ENCODE results near the gene PPIF.
A peak's percentile ranks its signal among the peaks of the same experiment; 100 is the strongest.

Gene PPIF

GRCh38 chr10:79386637-79387465 is 39.6 kb downstream of the PPIF start:
- no peak for DNase-seq (ENCODE audit: low read depth in 2 of 2)

GRCh38 chr10:79387466-79387973 is 40.3 kb downstream of the PPIF start:
- no peak for DNase-seq (ENCODE audit: low read depth in 2 of 2)

- DNase-seq (ENCODE audit: low read depth in 2 of 2), result no peak
These were observed 40.9 kb downstream of the PPIF start for GRCh38 chr10:79387974-79388850.

GRCh38 chr10:79390057-79390456 is 42.8 kb downstream of the PPIF start:
- no peak for DNase-seq (ENCODE audit: low read depth in 2 of 2)

- no peak for DNase-seq (ENCODE audit: low read depth in 2 of 2)
These were observed 43.4 kb downstream of the PPIF start for GRCh38 chr10:79390551-79391229.

GRCh38 chr10:79391231-79392019 is 44.2 kb downstream of the PPIF start:
- no peak for DNase-seq (ENCODE audit: low read depth in 2 of 2)

GRCh38 chr10:79392020-79392398 is 44.7 kb downstream of the PPIF start:
- no peak for DNase-seq (ENCODE audit: low read depth in 2 of 2)

GRCh38 chr10:79392506-79393176 is 45.4 kb downstream of the PPIF start:
- DNase-seq (ENCODE audit: low read depth in 2 of 2), result no peak

GRCh38 chr10:79393221-79393923 is 46.1 kb downstream of the PPIF start:
- DNase-seq (ENCODE audit: low read depth in 2 of 2), result no peak

- no peak for DNase-seq (ENCODE audit: low read depth in 2 of 2)
These were observed 46.8 kb downstream of the PPIF start for GRCh38 chr10:79393924-79394610.

- no peak for DNase-seq (ENCODE audit: low read depth in 2 of 2)
These were observed 47.4 kb downstream of the PPIF start for GRCh38 chr10:79394664-79395063.

- DNase-seq (ENCODE audit: low read depth in 2 of 2), result no peak
These were observed 49.3 kb downstream of the PPIF start for GRCh38 chr10:79396520-79396919.

- DNase-seq (ENCODE audit: low read depth in 2 of 2), result no peak
These were observed 49.8 kb downstream of the PPIF start for GRCh38 chr10:79397051-79397450.

- DNase-seq (ENCODE audit: low read depth in 2 of 2), result no peak
These were observed 50.5 kb downstream of the PPIF start for GRCh38 chr10:79397575-79398303.

GRCh38 chr10:79398642-79399041 is 51.4 kb downstream of the PPIF start:
- no peak for DNase-seq (ENCODE audit: low read depth in 2 of 2)

GRCh38 chr10:79399223-79399831 is 52.1 kb downstream of the PPIF start:
- DNase-seq (ENCODE audit: low read depth in 2 of 2), result no peak

GRCh38 chr10:79400146-79401004 is 53.1 kb downstream of the PPIF start:
- peak; percentile 23 to 35 for DNase-seq (ENCODE audit: low read depth in 2 of 2)

Data from stimulated activated CD4-positive, alpha-beta T cell treated with anti-CD3 and anti-CD28 coated beads, Interleukin-1b, Interleukin-23, amount 100 ng/mL, for 4 hours (primary cell).